Measurements from ENCODE around the gene PRSS56.

DNA sequence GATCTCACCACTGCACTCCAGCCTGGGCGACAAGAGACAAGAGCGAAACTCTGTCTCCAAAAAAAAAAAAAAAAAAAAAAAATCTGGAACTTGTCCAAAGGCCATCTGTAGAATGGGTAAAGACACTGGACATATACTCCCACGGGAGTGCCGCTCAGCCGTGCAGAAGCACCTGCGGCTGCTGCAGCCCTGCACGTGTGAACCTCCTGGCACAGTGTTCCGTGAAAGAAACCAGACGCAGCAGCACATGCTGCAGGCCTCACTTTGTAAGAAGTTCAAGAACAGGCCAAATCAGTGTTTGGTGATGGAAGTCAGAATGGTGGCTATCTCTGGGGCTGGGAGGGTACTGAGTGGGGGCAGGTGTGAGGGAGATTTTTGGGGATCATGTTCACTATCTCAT is 12.2 kb downstream of the PRSS56 start:
- TF ChIP-seq, protein P1, sequence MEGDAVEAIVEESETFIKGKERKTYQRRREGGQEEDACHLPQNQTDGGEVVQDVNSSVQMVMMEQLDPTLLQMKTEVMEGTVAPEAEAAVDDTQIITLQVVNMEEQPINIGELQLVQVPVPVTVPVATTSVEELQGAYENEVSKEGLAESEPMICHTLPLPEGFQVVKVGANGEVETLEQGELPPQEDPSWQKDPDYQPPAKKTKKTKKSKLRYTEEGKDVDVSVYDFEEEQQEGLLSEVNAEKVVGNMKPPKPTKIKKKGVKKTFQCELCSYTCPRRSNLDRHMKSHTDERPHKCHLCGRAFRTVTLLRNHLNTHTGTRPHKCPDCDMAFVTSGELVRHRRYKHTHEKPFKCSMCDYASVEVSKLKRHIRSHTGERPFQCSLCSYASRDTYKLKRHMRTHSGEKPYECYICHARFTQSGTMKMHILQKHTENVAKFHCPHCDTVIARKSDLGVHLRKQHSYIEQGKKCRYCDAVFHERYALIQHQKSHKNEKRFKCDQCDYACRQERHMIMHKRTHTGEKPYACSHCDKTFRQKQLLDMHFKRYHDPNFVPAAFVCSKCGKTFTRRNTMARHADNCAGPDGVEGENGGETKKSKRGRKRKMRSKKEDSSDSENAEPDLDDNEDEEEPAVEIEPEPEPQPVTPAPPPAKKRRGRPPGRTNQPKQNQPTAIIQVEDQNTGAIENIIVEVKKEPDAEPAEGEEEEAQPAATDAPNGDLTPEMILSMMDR (IDR thresholded peaks at IDR 0.05): no peak
- TF ChIP-seq POLR2A (IDR thresholded peaks at IDR 0.05) (no peak), EP300 (IDR thresholded peaks at IDR 0.05) (no peak)
